GM23338 (cell line): ENCODE measurements around the gene PRRG3. TPM values are rescaled to one million over a fixed set of nuclear protein-coding genes. Genes with fewer than 3 reads are reported as not detected.

Experiments
- ATAC-seq: fragments of 200-7000 bp; cut with Tn5 transposase; 3 replicates; pipeline ENCODE4 v1.9.1; 2020
- DNase-seq: peaks from one replicate; pipeline ENCODE4 v3.0.0-alpha.2; 2015; ENCODE audit warnings: low spot score
- H2AFZ ChIP-seq: fragments of 200-600 bp; sonication (generic); 2 replicates; pipeline ENCODE4 v1.8.0; 2016; ENCODE audit warnings: antibody characterized with exemption, mild to moderate bottlenecking, moderate library complexity
- H3F3A ChIP-seq: fragments of 200-600 bp; sonication (generic); replicated peaks from 2 replicates; pipeline ENCODE4 v1.8.0; 2017; ENCODE audit warnings: antibody characterized with exemption, mixed run types, low read depth
- H3K27ac ChIP-seq: fragments of 200-600 bp; sonication (generic); 2 replicates; pipeline ENCODE4 v1.6.1; 2016; ENCODE audit warnings: low read depth
- H3K27me3 ChIP-seq: fragments of 200-600 bp; sonication (generic); 2 replicates; pipeline ENCODE4 v1.8.0; 2016; ENCODE audit warnings: mild to moderate bottlenecking, mixed run types, moderate library complexity; ENCODE audit not compliant: insufficient read depth
- H3K36me3 ChIP-seq: fragments of 200-600 bp; sonication (generic); 2 replicates; pipeline ENCODE4 v1.8.0; 2016; ENCODE audit warnings: mild to moderate bottlenecking; ENCODE audit not compliant: insufficient read depth
- H3K4me1 ChIP-seq: fragments of 200-600 bp; sonication (generic); 2 replicates; pipeline ENCODE4 v1.8.0; 2016; ENCODE audit warnings: mild to moderate bottlenecking, moderate library complexity; ENCODE audit not compliant: insufficient read depth
- H3K4me2 ChIP-seq: fragments of 200-600 bp; sonication (generic); 2 replicates; pipeline ENCODE4 v1.7.1; 2017; ENCODE audit warnings: mixed run types
- H3K4me3 ChIP-seq: fragments of 200-600 bp; sonication (generic); 2 replicates; pipeline ENCODE4 v1.6.1; 2016; ENCODE audit warnings: mixed run types
- H3K79me2 ChIP-seq: fragments of 200-600 bp; sonication (generic); replicated peaks from 2 replicates; pipeline ENCODE4 v1.8.0; 2017; ENCODE audit warnings: mild to moderate bottlenecking; ENCODE audit not compliant: insufficient read depth
- H3K9me2 ChIP-seq: fragments of 200-600 bp; sonication (generic); 2 replicates; pipeline ENCODE4 v1.8.0; 2017; ENCODE audit not compliant: insufficient read depth
- H4K20me1 ChIP-seq: fragments of 200-600 bp; sonication (generic); replicated peaks from 2 replicates; pipeline ENCODE4 v1.8.0; 2017; ENCODE audit warnings: mild to moderate bottlenecking; ENCODE audit not compliant: insufficient read depth
- H3K27ac Mint-ChIP-seq: 2 replicates; pipeline ENCODE4 v1.8.0; 2020; ENCODE audit warnings: inconsistent platforms, mild to moderate bottlenecking, moderate library complexity, mixed read lengths
- H3K27me3 Mint-ChIP-seq: 3 replicates; pipeline ENCODE4 v1.8.0; 2022; ENCODE audit warnings: low read depth, mild to moderate bottlenecking, moderate library complexity, mixed read lengths, inconsistent platforms; ENCODE audit not compliant: insufficient read depth, poor library complexity
- H3K36me3 Mint-ChIP-seq: 3 replicates; pipeline ENCODE4 v1.8.0; 2021; ENCODE audit warnings: low read depth, mild to moderate bottlenecking, inconsistent platforms, moderate library complexity, mixed read lengths
- H3K4me1 Mint-ChIP-seq: 3 replicates; pipeline ENCODE4 v1.8.0; 2020; ENCODE audit warnings: mild to moderate bottlenecking, inconsistent platforms, mixed read lengths
- H3K4me3 Mint-ChIP-seq: 3 replicates; pipeline ENCODE4 v1.8.0; 2021; ENCODE audit warnings: moderate library complexity, mild to moderate bottlenecking, inconsistent platforms, mixed read lengths
- H3K9me3 Mint-ChIP-seq: 3 replicates; pipeline ENCODE4 v1.8.0; 2020; ENCODE audit warnings: moderate library complexity, mild to moderate bottlenecking, inconsistent platforms, mixed read lengths
- CREB1 ChIP-seq: fragments of 250-450 bp; sonication (Bioruptor Pico); IDR thresholded peaks from 2 replicates; pipeline ENCODE4 v1.5.0; 2020; ENCODE audit warnings: low read depth, mild to moderate bottlenecking, moderate library complexity
- CTCF ChIP-seq, 2 experiments: fragments of 200-600 bp in 1 of 2; sonication (generic) in 1 of 2; conservative IDR thresholded peaks; 2 replicates each; pipeline versions ENCODE4 v1.5.1 to v1.6.1; 2016 to 2017; ENCODE audit warnings: antibody characterized with exemption in 2 of 2, low read depth in 2 of 2, mild to moderate bottlenecking in 2 of 2, moderate library complexity in 1 of 2
- ETS1 ChIP-seq: IDR thresholded peaks from 2 replicates; pipeline ENCODE4 v1.6.1; 2016; ENCODE audit warnings: antibody characterized with exemption
- EZH2 ChIP-seq: fragments of 200-600 bp; sonication (generic); IDR thresholded peaks from one replicate; pipeline ENCODE4 v1.8.0; 2017; ENCODE audit warnings: antibody characterized with exemption, mild to moderate bottlenecking, low read depth; ENCODE audit not compliant: unreplicated experiment
- EZH2phosphoT487 ChIP-seq: fragments of 200-600 bp; sonication (generic); IDR thresholded peaks from one replicate; pipeline ENCODE4 v1.8.1; 2018; ENCODE audit warnings: antibody characterized with exemption; ENCODE audit not compliant: unreplicated experiment
- JUNB ChIP-seq: IDR thresholded peaks from one replicate; pipeline ENCODE4 v1.6.1; 2016; ENCODE audit warnings: antibody characterized with exemption; ENCODE audit not compliant: unreplicated experiment
- NANOG ChIP-seq: IDR thresholded peaks from 2 replicates; pipeline ENCODE4 v1.6.1; 2016; ENCODE audit warnings: antibody characterized with exemption, borderline replicate concordance
- POLR2AphosphoS5 ChIP-seq: IDR thresholded peaks from 2 replicates; pipeline ENCODE4 v1.6.1; 2016; ENCODE audit warnings: antibody characterized with exemption, low read depth
- REST ChIP-seq: IDR thresholded peaks from one replicate; pipeline ENCODE4 v1.6.1; 2018; ENCODE audit warnings: antibody characterized with exemption; ENCODE audit not compliant: unreplicated experiment
- STAT1 ChIP-seq: IDR thresholded peaks from one replicate; pipeline ENCODE4 v1.6.1; 2016; ENCODE audit warnings: antibody characterized with exemption; ENCODE audit not compliant: unreplicated experiment
- ZNF114 ChIP-seq: fragments of 250-450 bp; sonication (Bioruptor Pico); IDR thresholded peaks from 2 replicates; pipeline ENCODE4 v1.5.0; 2020; ENCODE audit warnings: mild to moderate bottlenecking, moderate library complexity
- ZNF331 ChIP-seq: fragments of 250-450 bp; sonication (Bioruptor Pico); IDR thresholded peaks from 2 replicates; pipeline ENCODE4 v1.5.0; 2020; ENCODE audit warnings: low read depth, mild to moderate bottlenecking, moderate library complexity
- ZNF462 ChIP-seq: fragments of 250-450 bp; sonication (Bioruptor Pico); IDR thresholded peaks from 2 replicates; pipeline ENCODE4 v1.5.0; 2020; ENCODE audit warnings: mild to moderate bottlenecking, moderate library complexity
- polyA plus RNA-seq: library from polyadenylated mRNA; unstranded; fragments of >200 nt; fragmentation: Nextera tagmentation; extraction: Ambion mirVana; gene quantifications from 2 replicates; pipeline ENCODE4 v1.2.1, GENCODE V29; 2016
- total RNA-seq: library from RNA; depleted of rRNA; stranded (reverse); fragments of >200 nt; shearing (Covaris generic); gene quantifications from 2 replicates; pipeline ENCODE4 v1.2.3, GENCODE V29; 2014

The PRRG3 gene
- total and polyA plus RNA-seq, 2 experiments from 2014 or later, result 5.0 to 10.6 TPM

GRCh38 chrX:151695583-151696340 is 504 bp downstream of the PRRG3 start:
- no peaks in the 10 kb centered on the region for H3K9me3 Mint-ChIP-seq

More at GRCh38 chrX:151695583-151696340, 504 bp downstream of the PRRG3 start:
- no peak overlapping the region for H3K27ac ChIP-seq
- no peaks in the 10 kb centered on the region for H3K9me2 ChIP-seq
- DNase-seq, result no peak
- H3K36me3 ChIP-seq, result no peaks in the 10 kb centered on the region
- H3F3A ChIP-seq, result no peaks in the 10 kb centered on the region
- Mint-ChIP-seq H3K4me3 (peak overlapping the region; percentile 79), H3K27me3 (peaks cover 13% of the 10 kb centered on the region), H3K36me3 (no peaks in the 10 kb centered on the region), H3K4me1 (peaks cover 7% of the 10 kb centered on the region), H3K27ac (no peak overlapping the region)
- H4K20me1 ChIP-seq, result no peaks in the 10 kb centered on the region
- peak overlapping the region; percentile 53 for H3K4me3 ChIP-seq
- TF ChIP-seq EZH2, result no peak
- no peak for TF ChIP-seq JUNB
- no peak for TF ChIP-seq NANOG
- TF ChIP-seq ZNF114, result no peak
- no peak for TF ChIP-seq EZH2phosphoT487
- TF ChIP-seq POLR2AphosphoS5, result no peak
- TF ChIP-seq ZNF331, result no peak
- no peak for TF ChIP-seq ETS1
- no peak for TF ChIP-seq ZNF462
- TF ChIP-seq CREB1 (CRISPR knock-in tag), result no peak
- TF ChIP-seq STAT1, result no peak
- no peak for TF ChIP-seq CTCF (conservative IDR thresholded peaks at IDR 0.05; ENCODE audit: low read depth in 2 of 2)
- no peak for TF ChIP-seq REST
- no peak for ATAC-seq
- peak overlapping the region; percentile 74 for H3K4me2 ChIP-seq
- H3K4me1 ChIP-seq, result peaks cover 5% of the 10 kb centered on the region; the same call in 1 of the 2 replicates
- H3K79me2 ChIP-seq, result no peaks in the 10 kb centered on the region
- H2AFZ ChIP-seq, result no peak overlapping the region
- H3K27me3 ChIP-seq, result peaks cover 4% of the 10 kb centered on the region; the same call in 1 of the 2 replicates
